ENCODE data around the gene SI. TPM values are rescaled to one million over a fixed set of nuclear protein-coding genes. Genes with fewer than 3 reads are reported as not detected.

SI gene
- total RNA-seq, 1 experiment from 2014 or later: not detected

- no TSS peak for BruUV-seq (replicated peaks)
- ChIA-PET CTCF (no interaction called here), POLR2A (no interaction called here)
- H3K9me3 Mint-ChIP-seq (ENCODE audit: unreplicated experiment): no peaks in the 10 kb centered on the region
- no peaks in the 10 kb centered on the region for H3K36me3 Mint-ChIP-seq (ENCODE audit: insufficient read depth, unreplicated experiment)
- TF ChIP-seq CTCF (IDR thresholded peaks at IDR 0.05; ENCODE audit: unreplicated experiment): no peak
- intact Hi-C loops (cut with micrococcal nuclease): no loop called here
- no peaks in the 10 kb centered on the region for H3K4me1 Mint-ChIP-seq (ENCODE audit: insufficient read depth, unreplicated experiment)
- no peak overlapping the region for H3K27ac Mint-ChIP-seq (ENCODE audit: low read depth, unreplicated experiment)
- DNase-seq (ENCODE audit: unreplicated experiment): no peak
- H3K4me3 Mint-ChIP-seq (ENCODE audit: unreplicated experiment): no peak overlapping the region
- peaks cover 55% of the 10 kb centered on the region for H3K27me3 Mint-ChIP-seq (ENCODE audit: insufficient read depth, unreplicated experiment)
Observed at GRCh38 chr3:165082650-165083049, 4.4 kb upstream of the SI start.

- no peak for TF ChIP-seq CTCF (IDR thresholded peaks at IDR 0.05; ENCODE audit: unreplicated experiment)
- Mint-ChIP-seq H3K27me3 (ENCODE audit: insufficient read depth, unreplicated experiment) (peaks cover 56% of the 10 kb centered on the region), H3K9me3 (ENCODE audit: unreplicated experiment) (no peaks in the 10 kb centered on the region), H3K36me3 (ENCODE audit: insufficient read depth, unreplicated experiment) (no peaks in the 10 kb centered on the region), H3K27ac (ENCODE audit: low read depth, unreplicated experiment) (no peak overlapping the region), H3K4me3 (ENCODE audit: unreplicated experiment) (no peak overlapping the region), H3K4me1 (ENCODE audit: insufficient read depth, unreplicated experiment) (no peaks in the 10 kb centered on the region)
- no TSS peak for BruUV-seq (replicated peaks)
- CTCF ChIA-PET: no interaction called here
- POLR2A ChIA-PET: no interaction called here
- intact Hi-C loops (cut with micrococcal nuclease): no loop called here
- DNase-seq (ENCODE audit: unreplicated experiment): no peak
Observed at GRCh38 chr3:165081183-165081582, 2.9 kb upstream of the SI start.

- Mint-ChIP-seq H3K4me1 (ENCODE audit: insufficient read depth, unreplicated experiment) (no peaks in the 10 kb centered on the region), H3K27ac (ENCODE audit: low read depth, unreplicated experiment) (no peak overlapping the region), H3K27me3 (ENCODE audit: insufficient read depth, unreplicated experiment) (peaks cover 67% of the 10 kb centered on the region), H3K4me3 (ENCODE audit: unreplicated experiment) (no peak overlapping the region), H3K9me3 (ENCODE audit: unreplicated experiment) (no peaks in the 10 kb centered on the region), H3K36me3 (ENCODE audit: insufficient read depth, unreplicated experiment) (no peaks in the 10 kb centered on the region)
- ChIA-PET POLR2A (no interaction called here), CTCF (no interaction called here)
- DNase-seq (ENCODE audit: unreplicated experiment): no peak
- no TSS peak for BruUV-seq (replicated peaks)
- no peak for TF ChIP-seq CTCF (IDR thresholded peaks at IDR 0.05; ENCODE audit: unreplicated experiment)
- intact Hi-C loops (cut with micrococcal nuclease): no loop called here
Observed at GRCh38 chr3:165075695-165076094, 2.6 kb downstream of the SI start.

GRCh38 chr3:165070682-165071081, 7.6 kb downstream of the SI start:
- H3K36me3 Mint-ChIP-seq (ENCODE audit: insufficient read depth, unreplicated experiment): no peaks in the 10 kb centered on the region
- no peaks in the 10 kb centered on the region for H3K4me1 Mint-ChIP-seq (ENCODE audit: insufficient read depth, unreplicated experiment)
- H3K4me3 Mint-ChIP-seq (ENCODE audit: unreplicated experiment): no peak overlapping the region
- peaks cover 66% of the 10 kb centered on the region for H3K27me3 Mint-ChIP-seq (ENCODE audit: insufficient read depth, unreplicated experiment)
- H3K27ac Mint-ChIP-seq (ENCODE audit: low read depth, unreplicated experiment): no peak overlapping the region
- H3K9me3 Mint-ChIP-seq (ENCODE audit: unreplicated experiment): no peaks in the 10 kb centered on the region
- TF ChIP-seq CTCF (IDR thresholded peaks at IDR 0.05; ENCODE audit: unreplicated experiment): no peak
- ChIA-PET POLR2A (no interaction called here), CTCF (no interaction called here)
- intact Hi-C loops (cut with micrococcal nuclease): no loop called here
- BruUV-seq (replicated peaks): no TSS peak
- DNase-seq (ENCODE audit: unreplicated experiment): peak; percentile 2
